ENCODE data around the gene COL13A1. TPM values are rescaled to one million over a fixed set of nuclear protein-coding genes. Genes with fewer than 3 reads are reported as not detected.

The COL13A1 gene
- total RNA-seq, 2 donors from 2014 or later = 0.48 to 1.3 TPM

DNA sequence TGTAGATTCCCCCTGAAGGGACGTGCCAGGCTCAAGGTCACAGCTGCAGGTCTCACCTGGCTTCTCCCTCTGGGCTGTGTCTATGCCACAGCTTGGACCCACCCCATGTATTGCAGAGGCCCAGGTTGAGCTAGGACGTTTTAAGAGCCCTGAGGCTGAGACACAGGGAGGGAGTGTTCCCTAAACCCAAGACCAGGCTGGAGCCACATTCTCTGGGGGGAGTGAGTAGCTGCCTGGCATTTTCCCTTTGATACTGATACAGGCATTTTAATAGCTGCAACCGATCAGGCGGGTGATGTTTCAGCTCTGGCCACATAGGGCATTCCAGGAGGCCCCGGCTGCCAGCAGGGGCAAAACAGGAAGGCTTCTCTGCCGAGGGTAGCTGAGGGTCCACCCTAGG, 13.4 kb downstream of the COL13A1 start:
- intact Hi-C loops (cut with DNase I) = no loop called here
- DNase-seq (ENCODE audit: low spot score) = no peak

- DNase-seq (ENCODE audit: low spot score) = no peak
- intact Hi-C loops (cut with DNase I) = no loop called here
These were observed 14.8 kb downstream of the COL13A1 start for GRCh38 chr10:69816521-69816920.

DNA sequence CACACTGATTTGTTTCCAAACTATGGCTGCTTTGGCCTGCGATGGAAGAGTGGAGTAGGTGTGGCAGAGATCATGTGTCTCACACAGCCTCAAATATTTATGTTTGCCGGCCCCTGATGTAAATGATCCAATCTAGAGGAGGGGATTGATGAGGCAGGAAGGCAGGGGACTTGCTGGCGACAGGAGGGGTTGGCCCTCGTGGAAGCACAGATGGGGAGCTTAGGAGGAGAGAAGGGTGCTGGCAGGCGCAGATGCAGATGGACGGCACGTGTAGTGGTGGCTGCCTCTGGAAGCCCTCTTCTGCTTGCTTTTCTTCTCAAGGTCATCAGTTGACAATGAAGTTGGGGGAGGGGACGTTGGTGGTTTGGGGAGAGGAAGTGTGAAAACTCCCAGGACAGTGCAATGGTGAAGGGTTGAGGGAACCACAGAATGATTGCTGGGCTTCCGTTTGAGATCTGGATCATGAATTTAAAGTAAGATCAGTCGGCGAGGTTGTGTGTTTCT, 15.4 kb downstream of the COL13A1 start:
- intact Hi-C loops (cut with DNase I) = no loop called here
- no peak for DNase-seq (ENCODE audit: low spot score)

- intact Hi-C loops (cut with DNase I) = no loop called here
- DNase-seq (ENCODE audit: low spot score) = no peak
These were observed 17.1 kb downstream of the COL13A1 start for GRCh38 chr10:69818676-69819239.

- DNase-seq (ENCODE audit: low spot score) = no peak
- intact Hi-C loops (cut with DNase I) = no loop called here
These were observed 18.2 kb downstream of the COL13A1 start for GRCh38 chr10:69819716-69820506.

- intact Hi-C loops (cut with DNase I) = no loop called here
These were observed 19.1 kb downstream of the COL13A1 start for GRCh38 chr10:69820817-69821216.

DNA sequence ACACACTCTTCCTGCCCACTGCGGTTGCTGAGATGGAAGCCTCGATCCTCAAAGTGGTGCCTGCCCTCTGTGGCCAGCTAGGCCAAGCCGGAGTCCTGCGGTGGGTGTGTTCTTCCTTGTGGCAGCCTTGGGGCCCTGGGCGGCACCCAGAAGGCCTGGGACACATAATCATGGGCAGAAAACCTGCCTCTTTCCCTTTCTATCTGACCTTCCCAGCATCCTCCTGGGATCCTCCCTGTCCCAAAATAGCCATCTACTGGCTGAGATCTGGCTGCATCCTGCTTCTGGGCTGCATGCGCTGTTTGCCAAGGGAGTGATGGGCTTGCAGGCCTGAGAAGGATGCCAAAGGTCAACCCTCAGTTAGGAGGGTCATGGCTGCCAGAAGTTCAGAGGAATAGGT, 23.9 kb downstream of the COL13A1 start:
- no peak for DNase-seq (ENCODE audit: low spot score)
- intact Hi-C loops (cut with DNase I) = no loop called here

More at GRCh38 chr10:69820817-69821216, 19.1 kb downstream of the COL13A1 start:
- DNase-seq (ENCODE audit: low spot score) = no peak

DNA sequence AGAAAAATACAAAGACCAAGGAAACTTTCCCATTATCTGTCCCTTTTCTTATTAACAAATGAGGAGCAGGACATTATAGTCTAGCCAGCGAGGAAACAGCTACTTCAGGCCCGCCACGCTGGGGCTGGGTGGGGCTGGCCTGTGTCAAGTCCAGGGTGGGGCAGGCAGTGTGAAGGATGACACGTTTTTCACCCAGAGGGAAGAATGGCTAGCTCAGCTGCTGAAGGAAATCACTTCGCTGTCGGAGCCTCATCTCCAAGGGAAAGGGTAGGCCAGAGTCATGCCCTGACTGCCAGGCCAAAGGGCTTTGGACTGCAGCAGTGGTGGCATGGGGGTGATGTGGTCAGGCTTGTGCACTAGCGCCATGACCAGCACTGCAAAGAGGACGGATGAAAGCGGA, 24.4 kb downstream of the COL13A1 start:
- DNase-seq (ENCODE audit: low spot score) = no peak
- intact Hi-C loops (cut with DNase I) = no loop called here

- no peak for DNase-seq (ENCODE audit: low spot score)
- intact Hi-C loops (cut with DNase I) = no loop called here
These were observed 25.3 kb downstream of the COL13A1 start for GRCh38 chr10:69826789-69827554.

DNA sequence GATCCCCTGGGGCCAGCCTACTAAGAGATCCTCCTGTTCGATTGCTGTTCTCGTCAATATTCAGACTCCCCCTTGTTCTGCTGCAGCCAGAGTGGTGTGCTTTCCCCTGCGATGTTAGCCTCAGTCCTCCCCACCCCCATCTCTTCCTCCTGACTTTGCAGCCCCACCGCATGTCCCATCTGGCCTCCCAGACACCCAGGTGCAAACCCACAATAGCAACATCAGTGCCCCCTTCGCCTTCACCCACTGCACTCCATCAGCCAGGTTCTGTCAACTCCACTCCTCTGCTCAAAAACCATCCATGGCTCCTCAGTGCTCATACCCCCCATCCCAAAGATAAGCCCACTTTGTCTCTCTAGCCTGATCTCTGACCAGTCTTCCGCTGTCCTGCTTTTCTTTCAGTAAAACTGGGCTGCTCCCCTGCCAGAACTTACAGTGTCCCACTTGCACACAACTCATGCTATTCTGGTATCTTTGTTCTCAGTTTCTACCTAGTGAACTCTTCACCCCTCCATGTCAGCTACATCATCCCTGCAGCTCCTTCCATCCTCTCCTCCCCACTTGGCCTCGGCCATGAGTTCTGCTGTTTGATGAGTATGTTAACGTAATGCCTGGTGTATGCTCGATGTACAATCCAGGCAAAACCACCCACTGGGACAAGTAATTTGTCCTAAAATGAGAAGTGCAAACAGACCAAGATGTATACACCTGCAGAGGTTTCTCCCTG, 26.6 kb downstream of the COL13A1 start:
- no peak for DNase-seq (ENCODE audit: low spot score)
- intact Hi-C loops (cut with DNase I) = no loop called here

GRCh38 chr10:69829775-69830174, 28.1 kb downstream of the COL13A1 start:
- intact Hi-C loops (cut with DNase I) = no loop called here
- DNase-seq (ENCODE audit: low spot score) = no peak

GRCh38 chr10:69831231-69831855, 29.6 kb downstream of the COL13A1 start:
- DNase-seq (ENCODE audit: low spot score) = no peak
- intact Hi-C loops (cut with DNase I) = no loop called here

DNA sequence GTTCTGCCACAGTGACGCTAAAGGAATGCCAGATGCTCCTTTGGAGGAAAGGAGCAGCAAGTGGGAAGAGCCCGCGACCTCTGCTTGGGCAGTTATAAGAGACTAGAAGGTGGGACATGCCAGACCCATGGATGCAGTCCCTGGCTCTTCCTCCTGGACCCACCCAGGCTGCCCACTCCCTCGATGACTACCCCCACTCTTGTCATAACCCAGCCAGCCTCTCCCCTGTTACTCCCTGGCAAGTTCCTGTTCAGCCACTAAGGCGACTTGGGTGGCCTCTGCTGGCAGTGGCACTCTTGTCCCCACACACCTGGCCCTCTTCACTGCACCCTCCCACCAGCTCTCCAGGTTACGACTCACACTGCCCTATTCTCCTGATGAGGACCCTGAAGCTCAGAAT, 33.5 kb downstream of the COL13A1 start:
- intact Hi-C loops (cut with DNase I) = no loop called here
- no peak for DNase-seq (ENCODE audit: low spot score)

GRCh38 chr10:69835875-69836730, 34.4 kb downstream of the COL13A1 start:
- DNase-seq (ENCODE audit: low spot score) = no peak
- intact Hi-C loops (cut with DNase I) = no loop called here

DNA sequence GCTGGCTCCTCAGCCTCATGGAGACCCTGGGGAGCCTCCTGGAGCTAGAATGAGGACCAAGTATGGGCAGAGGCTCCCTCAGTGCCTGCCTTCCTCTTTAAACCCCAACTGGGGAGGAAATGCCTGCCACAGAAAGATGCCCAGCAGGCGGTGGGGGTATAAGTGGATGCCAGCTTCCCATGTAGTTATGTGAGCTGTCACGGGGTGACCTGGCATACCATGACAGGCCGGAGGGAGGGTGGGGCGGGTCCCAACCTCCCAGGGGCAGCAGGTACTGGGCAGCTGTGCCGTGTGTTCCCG, 35.0 kb downstream of the COL13A1 start:
- DNase-seq (ENCODE audit: low spot score) = no peak
- intact Hi-C loops (cut with DNase I) = no loop called here

GRCh38 chr10:69837261-69837660, 35.6 kb downstream of the COL13A1 start:
- no peak for DNase-seq (ENCODE audit: low spot score)
- intact Hi-C loops (cut with DNase I) = no loop called here

- intact Hi-C loops (cut with DNase I) = no loop called here
- DNase-seq (ENCODE audit: low spot score) = no peak
These were observed 36.7 kb downstream of the COL13A1 start for GRCh38 chr10:69838418-69838817.

DNA sequence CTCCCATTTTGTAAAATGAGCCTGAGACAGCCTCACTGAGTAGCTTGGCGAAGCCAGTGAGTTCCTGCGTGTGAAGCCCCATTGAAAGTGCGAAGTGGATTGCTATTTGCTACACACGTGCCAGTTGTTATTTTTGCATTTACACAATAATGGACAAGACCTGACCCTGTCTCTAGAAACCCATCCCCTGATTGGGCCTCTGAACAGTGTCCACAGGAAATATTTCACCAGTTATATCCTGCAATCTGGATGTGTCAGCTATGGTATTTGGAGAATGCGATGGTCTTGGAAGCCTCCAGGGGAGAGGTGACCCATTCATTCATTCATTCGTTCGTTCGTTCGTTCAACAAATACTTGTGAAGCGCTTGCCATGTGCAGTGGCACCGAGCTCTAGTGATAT, 37.1 kb downstream of the COL13A1 start:
- intact Hi-C loops (cut with DNase I) = no loop called here
- DNase-seq (ENCODE audit: low spot score) = no peak
